ENCODE results near the gene DLAT.
"Not testable (repeated sequence)": the region's sequence is repeated elsewhere in the genome, so short reads cannot be mapped to it uniquely, and the experiment has no call there.

Gene DLAT

GRCh38 chr11:112024773-112025678 lies at the start of gene DLAT:
Gene DLAT (plus strand): TSS chr11:112025408. CDS start chr11:112025473, 65 bp downstream.
- peak; percentile 58 for DNase-seq

- DNase-seq, result no peak
Observed at GRCh38 chr11:111976119-111976766, 49.0 kb upstream of the DLAT start.

GRCh38 chr11:111976767-111977145 lies 48.5 kb upstream of the DLAT start:
- DNase-seq, result no peak

- DNase-seq, result no peak
Observed at GRCh38 chr11:111977146-111978027, 47.8 kb upstream of the DLAT start.

DNA sequence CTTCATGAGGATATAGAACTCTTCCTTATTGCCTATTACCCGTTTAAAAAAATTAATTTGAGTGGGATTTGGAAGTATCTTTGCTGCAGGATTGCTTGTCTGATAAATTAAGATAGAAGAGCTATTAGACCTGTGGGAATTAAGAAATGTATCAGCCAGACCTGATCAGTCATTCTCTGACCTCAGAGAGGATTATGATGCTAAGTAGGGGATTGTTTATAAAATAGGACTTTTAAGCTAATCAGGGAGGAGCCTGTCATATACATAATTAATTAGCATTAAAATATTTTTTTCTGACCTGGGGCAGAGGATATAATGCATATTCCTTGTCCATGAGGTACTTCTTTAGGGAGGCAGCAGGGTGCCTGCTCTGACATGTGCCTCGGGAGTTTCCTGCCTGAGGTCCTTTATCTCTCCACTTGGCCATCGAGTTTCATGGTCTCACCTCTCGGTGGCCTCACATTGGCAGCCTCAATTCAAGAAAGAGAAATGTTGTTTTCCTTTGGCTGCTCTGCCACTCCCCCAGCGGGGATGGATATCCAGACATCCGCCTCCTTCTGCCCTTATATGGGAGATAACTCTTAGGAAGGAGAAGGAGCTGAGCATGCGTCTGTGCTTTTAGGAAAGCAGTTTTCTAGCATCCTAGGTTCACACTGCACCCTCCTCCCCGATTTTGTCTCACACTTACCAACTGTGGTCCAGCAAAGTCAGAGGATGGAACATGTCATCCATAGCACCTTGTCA lies 47.0 kb upstream of the DLAT start:
- no peak for DNase-seq

DNA sequence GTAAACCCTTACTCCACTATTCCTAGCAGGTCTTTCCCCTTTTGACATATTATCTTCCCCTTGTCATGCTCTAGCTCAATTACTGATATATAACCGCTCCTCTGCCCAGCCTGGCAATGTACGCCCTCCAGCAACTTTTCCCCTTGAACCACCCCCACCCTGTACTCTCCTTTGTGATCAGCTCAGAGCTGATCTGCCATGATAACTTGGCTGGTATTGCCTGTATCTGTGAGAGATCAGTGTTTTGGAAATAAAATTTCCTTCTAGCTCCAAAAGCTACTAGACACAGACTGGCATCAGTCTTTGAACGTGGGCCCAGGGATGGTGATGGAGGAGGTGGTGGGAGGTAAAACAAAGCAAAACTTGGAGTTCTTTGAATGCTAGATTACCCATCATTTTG lies 45.1 kb upstream of the DLAT start:
- no peak for DNase-seq

- DNase-seq, result no peak
Observed at GRCh38 chr11:111981270-111981669, 43.9 kb upstream of the DLAT start.

- DNase-seq, result no peak
Observed at GRCh38 chr11:111982019-111982464, 43.2 kb upstream of the DLAT start.

DNA sequence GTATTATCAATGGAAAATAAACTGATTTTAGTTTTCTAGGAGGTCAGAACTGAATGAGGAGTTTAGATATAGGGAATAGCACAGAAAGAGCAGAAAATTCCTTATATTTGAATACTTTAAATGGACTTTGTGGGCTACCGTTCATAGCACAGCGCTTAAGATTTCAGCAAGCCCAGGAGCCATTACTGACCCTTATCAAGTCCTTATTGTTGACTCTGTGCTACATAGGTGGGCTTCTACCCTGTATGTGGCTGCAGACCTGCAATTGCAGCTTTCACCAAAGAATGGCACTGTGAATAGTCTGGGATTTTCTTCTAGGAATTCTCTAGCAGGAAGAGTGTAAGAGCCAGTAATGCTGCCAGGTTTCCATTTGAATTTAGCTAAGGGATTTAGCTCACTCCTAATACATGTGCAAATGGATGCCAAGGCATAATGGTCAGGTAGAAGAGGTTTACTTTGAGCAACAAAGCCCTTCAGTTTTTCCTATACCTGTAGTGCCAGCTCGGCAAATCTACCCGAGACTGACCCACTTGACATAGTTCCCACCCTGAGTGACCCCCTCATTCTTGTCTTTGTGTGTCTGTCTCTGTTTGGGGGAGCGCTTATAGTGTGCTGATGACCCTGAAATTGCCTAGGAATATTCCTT lies 42.5 kb upstream of the DLAT start:
- no peak for DNase-seq

- no peak for DNase-seq
Observed at GRCh38 chr11:111983187-111983986, 41.8 kb upstream of the DLAT start.

- no peak for DNase-seq
Observed at GRCh38 chr11:111986589-111986988, 38.6 kb upstream of the DLAT start.

- no peak for DNase-seq
Observed at GRCh38 chr11:111990381-111990780, 34.8 kb upstream of the DLAT start.

- DNase-seq, result no peak
Observed at GRCh38 chr11:111992206-111992855, 32.9 kb upstream of the DLAT start.

DNA sequence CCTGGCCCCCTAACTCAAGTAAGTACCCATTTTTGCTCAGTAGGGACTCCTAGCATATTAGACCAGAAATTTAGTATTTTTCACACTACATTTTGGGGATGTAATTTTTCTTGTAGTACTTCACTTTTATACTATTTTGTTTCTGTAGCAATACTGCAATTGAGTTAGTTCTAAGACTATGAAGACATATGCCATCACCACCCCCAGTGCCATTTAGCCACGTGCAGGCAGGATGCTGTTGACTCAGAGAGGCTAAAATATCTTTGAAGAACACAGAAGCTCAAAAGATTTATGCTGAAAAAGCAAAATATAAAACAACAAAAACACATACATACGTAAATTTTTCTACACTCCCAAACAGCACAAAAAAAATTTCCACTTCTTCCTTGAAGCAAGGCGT lies 29.1 kb upstream of the DLAT start:
- DNase-seq, result no peak

DNA sequence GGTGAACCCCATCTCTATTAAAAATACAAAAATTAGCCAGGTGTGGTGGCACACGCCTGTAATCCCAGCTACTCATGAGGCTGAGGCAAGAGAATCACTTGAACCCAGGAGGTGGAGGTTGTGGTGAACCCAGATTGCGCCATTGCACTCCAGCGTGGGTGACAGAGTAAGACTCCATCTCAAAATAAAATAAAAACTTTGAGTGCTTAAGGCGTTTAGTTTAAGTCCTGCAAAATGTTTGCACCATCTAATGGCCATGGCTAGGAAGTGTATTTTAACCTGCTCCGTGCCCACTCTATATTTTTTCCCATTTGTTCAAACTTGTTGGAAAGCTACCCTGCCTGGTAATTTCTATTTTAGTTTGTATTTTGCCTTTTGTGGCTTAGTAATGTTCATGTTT lies 28.5 kb upstream of the DLAT start:
- DNase-seq, result not testable (repeated sequence)

DNA sequence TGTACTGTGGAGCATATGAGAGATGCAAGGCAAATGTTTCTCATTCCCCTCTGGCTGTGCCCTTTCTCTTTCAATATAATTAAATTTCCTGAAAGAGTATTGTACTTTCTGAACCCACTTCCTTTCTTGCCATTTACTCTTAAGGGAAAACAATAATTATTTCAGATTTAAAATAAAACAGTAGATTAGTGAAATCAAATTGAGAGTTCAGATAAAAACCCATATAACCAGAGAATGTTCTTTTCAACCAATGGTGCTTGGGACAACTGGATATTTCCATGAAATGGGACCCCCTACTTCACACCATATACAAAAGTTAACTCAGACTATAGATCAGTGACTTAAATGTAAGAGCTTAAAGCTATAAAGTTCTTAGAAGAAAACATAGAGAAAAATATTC lies 26.1 kb upstream of the DLAT start:
- DNase-seq, result no peak

GRCh38 chr11:112000703-112001102 lies 24.5 kb upstream of the DLAT start:
- DNase-seq, result no peak

- DNase-seq, result no peak
Observed at GRCh38 chr11:112002491-112003216, 22.6 kb upstream of the DLAT start.

GRCh38 chr11:112004389-112004788 lies 20.8 kb upstream of the DLAT start:
- DNase-seq, result no peak
